GM10266 (cell line): ENCODE data around the gene FKBP2.
A peak's percentile ranks its signal among the peaks of the same experiment; 100 is the strongest.

Experiments
- DNase-seq: peaks from one replicate; pipeline ENCODE4 v3.0.0; 2012; ENCODE audit errors: extremely low spot score
- CTCF ChIP-seq: IDR thresholded peaks from 2 replicates; pipeline ENCODE4 v1.5.1; 2012; ENCODE audit warnings: mild to moderate bottlenecking, low read depth; ENCODE audit not compliant: control insufficient read depth, insufficient read depth; ENCODE audit errors: missing control alignments

FKBP2 gene

DNA sequence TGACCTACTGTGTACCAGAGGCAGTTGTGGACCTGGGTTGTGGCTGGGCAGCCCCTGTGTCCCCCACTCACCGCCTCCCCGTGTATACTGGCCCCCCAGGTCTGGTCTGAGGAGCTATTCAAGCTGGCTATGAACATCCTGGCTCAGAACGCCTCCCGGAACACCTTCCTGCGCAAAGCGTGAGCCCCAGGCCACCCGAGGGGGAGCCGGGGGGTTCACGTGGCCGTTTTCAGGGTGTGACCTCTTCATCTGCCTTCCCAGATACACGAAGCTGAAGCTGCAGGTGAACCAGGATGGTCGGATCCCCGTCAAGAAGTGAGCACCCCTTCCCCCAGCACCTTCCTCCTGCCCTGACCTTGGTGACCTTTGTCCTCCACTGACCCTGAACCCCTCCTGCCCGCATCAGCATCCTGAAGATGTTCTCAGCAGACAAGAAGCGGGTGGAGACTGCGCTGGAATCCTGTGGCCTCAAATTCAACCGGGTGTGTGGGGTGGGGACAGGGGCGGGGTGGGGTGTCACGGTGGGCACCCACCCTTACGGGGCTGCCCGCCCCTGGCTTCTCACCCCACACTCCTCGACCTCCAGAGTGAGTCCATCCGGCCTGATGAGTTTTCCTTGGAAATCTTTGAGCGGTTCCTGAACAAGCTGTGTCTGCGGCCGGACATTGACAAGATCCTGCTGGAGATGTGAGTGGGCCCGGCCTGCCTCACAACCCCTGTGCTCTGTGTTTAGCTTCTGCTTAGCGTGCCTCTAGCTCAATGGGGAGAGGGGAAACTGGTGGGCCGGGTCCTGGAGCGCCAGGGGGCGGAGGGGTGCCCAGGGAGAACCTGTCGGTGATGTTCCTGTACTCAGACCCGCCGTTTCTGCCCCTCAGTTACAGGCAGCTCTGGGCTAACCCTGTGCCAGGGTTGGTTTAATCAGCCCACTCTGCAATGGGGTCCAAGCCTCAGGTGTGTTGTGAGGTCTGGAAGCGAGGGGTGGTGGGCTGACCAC is 14.5 kb downstream of the FKBP2 start:
- TF ChIP-seq CTCF: no peak
- no peak for DNase-seq

DNA sequence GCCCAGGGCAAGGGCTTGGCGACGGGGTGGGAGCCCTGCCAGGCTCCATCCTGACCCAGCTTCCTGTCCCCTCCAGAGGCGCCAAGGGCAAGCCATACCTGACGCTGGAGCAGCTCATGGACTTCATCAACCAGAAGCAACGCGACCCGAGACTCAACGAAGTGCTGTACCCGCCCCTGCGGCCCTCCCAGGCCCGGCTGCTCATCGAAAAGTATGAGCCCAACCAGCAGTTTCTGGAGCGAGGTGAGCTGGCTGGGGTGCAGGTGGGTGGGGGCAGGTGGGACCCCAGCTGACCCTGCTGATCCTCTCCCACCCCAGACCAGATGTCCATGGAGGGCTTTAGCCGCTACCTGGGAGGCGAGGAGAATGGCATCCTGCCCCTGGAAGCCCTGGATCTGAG is 15.4 kb downstream of the FKBP2 start:
- no peak for TF ChIP-seq CTCF
- DNase-seq: no peak

DNA sequence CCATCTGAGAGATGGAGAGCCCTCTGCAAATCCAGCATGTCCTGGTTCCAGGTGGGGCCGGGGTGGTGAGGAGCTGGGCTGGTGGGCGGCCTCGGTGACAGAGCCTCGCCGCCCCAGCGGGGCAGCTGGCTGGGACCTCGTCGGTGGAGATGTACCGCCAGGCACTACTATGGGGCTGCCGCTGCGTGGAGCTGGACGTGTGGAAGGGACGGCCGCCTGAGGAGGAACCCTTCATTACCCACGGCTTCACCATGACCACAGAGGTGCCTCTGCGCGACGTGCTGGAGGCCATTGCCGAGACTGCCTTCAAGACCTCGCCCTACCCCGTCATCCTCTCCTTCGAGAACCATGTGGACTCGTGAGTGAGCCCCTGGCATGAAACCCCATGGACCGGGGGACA is 17.5 kb downstream of the FKBP2 start:
- TF ChIP-seq CTCF: no peak
- DNase-seq: no peak

- no peak for TF ChIP-seq CTCF
- no peak for DNase-seq
Observed at GRCh38 chr11:64258946-64259532, 18.1 kb downstream of the FKBP2 start.

DNA sequence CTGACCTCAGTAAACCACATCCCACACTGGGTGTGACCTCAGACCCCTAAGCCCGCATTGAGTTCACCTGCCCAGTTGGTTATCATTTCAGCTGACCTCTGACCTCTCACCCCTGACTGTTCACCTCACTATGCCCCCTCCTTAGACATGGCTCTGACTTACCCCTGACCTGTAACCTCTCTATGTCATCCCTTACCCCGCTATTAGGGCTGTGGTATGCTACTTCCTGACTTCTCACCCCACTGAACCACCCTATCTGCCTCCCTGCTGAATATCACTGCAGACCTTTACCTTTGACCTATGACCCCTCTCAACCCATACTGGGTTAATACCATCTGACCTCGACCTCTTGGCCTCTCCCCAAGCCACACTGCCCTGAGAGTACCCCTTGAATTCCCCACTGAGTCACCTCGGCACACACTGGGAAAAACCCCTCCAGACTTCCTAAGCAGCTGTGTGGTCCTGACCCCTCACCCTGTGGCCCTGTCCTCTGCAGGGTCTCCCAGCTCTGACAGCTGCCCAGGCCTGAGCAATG is 18.7 kb downstream of the FKBP2 start:
- DNase-seq: peak; percentile 64
- TF ChIP-seq CTCF: no peak

GRCh38 chr11:64260147-64260708 is 19.3 kb downstream of the FKBP2 start:
- DNase-seq: peak; percentile 70
- TF ChIP-seq CTCF: no peak
